ENCODE data around the gene SPCS3. TPM values are rescaled to one million over a fixed set of nuclear protein-coding genes. Genes with fewer than 3 reads are reported as not detected.

The SPCS3 gene
- total RNA-seq, 2 donors from 2014 or later: 160 to 164 TPM

DNA sequence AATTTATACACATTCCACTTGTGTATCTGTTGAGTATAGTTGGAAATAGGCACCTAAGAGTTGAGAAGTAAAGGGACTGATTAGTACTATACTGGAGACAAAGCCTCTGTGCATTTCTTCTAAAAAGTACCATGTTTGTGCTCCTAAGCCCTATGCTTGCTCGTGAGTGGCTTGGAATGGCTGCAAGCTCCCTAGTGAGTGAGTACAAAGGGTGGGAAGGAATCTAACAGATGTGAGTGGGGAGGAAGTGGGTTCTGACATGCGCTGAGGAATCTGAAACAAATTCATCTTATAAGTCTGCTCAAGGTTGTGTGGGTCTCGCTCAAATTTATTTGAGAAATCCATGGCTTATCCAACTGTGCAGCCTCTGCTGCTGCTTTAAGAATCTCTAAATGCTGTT is 13.3 kb downstream of the SPCS3 start:
- TF ChIP-seq, protein P1, sequence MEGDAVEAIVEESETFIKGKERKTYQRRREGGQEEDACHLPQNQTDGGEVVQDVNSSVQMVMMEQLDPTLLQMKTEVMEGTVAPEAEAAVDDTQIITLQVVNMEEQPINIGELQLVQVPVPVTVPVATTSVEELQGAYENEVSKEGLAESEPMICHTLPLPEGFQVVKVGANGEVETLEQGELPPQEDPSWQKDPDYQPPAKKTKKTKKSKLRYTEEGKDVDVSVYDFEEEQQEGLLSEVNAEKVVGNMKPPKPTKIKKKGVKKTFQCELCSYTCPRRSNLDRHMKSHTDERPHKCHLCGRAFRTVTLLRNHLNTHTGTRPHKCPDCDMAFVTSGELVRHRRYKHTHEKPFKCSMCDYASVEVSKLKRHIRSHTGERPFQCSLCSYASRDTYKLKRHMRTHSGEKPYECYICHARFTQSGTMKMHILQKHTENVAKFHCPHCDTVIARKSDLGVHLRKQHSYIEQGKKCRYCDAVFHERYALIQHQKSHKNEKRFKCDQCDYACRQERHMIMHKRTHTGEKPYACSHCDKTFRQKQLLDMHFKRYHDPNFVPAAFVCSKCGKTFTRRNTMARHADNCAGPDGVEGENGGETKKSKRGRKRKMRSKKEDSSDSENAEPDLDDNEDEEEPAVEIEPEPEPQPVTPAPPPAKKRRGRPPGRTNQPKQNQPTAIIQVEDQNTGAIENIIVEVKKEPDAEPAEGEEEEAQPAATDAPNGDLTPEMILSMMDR (conservative IDR thresholded peaks at IDR 0.05): no peak
- peaks cover 16% of the 10 kb centered on the region for H3K4me1 Mint-ChIP-seq
- H3K9me3 ChIP-seq (ENCODE audit: control insufficient read depth, low read length): no peaks in the 10 kb centered on the region
- H3K27ac Mint-ChIP-seq: peak overlapping the region; percentile 40
- H3K4me3 Mint-ChIP-seq: no peak overlapping the region
- no peak overlapping the region for H3K9ac ChIP-seq (ENCODE audit: extremely low read depth, low read length, poor library complexity, severe bottlenecking)
- H3K4me1 ChIP-seq (ENCODE audit: control insufficient read depth, insufficient read depth, low read length): no peaks in the 10 kb centered on the region
- H3K27me3 ChIP-seq (ENCODE audit: control insufficient read depth, insufficient read depth, low read length, poor library complexity, severe bottlenecking): no peaks in the 10 kb centered on the region
- H3K9me3 Mint-ChIP-seq: no peaks in the 10 kb centered on the region
- peaks cover 35% of the 10 kb centered on the region for H3K36me3 ChIP-seq (ENCODE audit: control insufficient read depth, insufficient read depth, low read length)
- 78 to 91% methylated on average over 3 of the region's 3 CpGs for WGBS, 2 experiments (ENCODE audit: insufficient coverage in 1 of 2, insufficient read length in 1 of 2)
- H3K36me3 Mint-ChIP-seq (ENCODE audit: low read depth): peaks cover 30% of the 10 kb centered on the region
- no peak for DNase-seq
- H3K4me3 ChIP-seq (ENCODE audit: low read length): no peak overlapping the region
- H3K27me3 Mint-ChIP-seq (ENCODE audit: insufficient read depth): no peaks in the 10 kb centered on the region
- no peak overlapping the region for H3K27ac ChIP-seq (ENCODE audit: low read depth, low read length)

DNA sequence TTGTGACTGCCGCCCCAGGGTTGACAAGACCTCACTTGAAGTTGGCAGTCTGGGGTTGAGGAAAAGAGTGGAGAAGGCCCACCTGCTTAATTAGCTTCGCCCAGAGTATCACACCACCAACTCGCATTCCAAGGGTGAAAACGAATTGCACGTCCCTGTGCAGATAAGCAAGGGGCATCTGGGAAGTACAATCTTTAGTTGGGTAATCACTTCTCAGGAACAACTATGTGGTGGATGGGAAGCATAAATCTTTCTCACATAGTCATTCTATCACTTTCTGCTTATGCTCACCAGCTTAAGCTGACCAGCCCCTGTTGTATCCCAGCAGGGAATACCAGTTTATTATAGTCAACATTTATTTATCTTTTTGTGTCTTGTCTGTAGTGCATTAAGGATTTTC is 14.3 kb downstream of the SPCS3 start:
- WGBS, 2 experiments (ENCODE audit: insufficient coverage in 1 of 2, insufficient read length in 1 of 2): 94% methylated on average over 5 of the region's 5 CpGs; no CpG with 5 or more reads in 1 of the 2 experiments
- H3K36me3 Mint-ChIP-seq (ENCODE audit: low read depth): peaks cover 25% of the 10 kb centered on the region
- H3K27ac Mint-ChIP-seq: peak overlapping the region; percentile 55
- Histone ChIP-seq H3K27me3 (ENCODE audit: control insufficient read depth, insufficient read depth, low read length, poor library complexity, severe bottlenecking) (no peaks in the 10 kb centered on the region), H3K4me3 (ENCODE audit: low read length) (no peak overlapping the region), H3K27ac (ENCODE audit: low read depth, low read length) (no peak overlapping the region), H3K4me1 (ENCODE audit: control insufficient read depth, insufficient read depth, low read length) (no peaks in the 10 kb centered on the region), H3K9ac (ENCODE audit: extremely low read depth, low read length, poor library complexity, severe bottlenecking) (no peak overlapping the region), H3K36me3 (ENCODE audit: control insufficient read depth, insufficient read depth, low read length) (peaks cover 26% of the 10 kb centered on the region), H3K9me3 (ENCODE audit: control insufficient read depth, low read length) (no peaks in the 10 kb centered on the region)
- no peak overlapping the region for H3K4me3 Mint-ChIP-seq
- no peaks in the 10 kb centered on the region for H3K9me3 Mint-ChIP-seq
- H3K27me3 Mint-ChIP-seq (ENCODE audit: insufficient read depth): no peaks in the 10 kb centered on the region
- H3K4me1 Mint-ChIP-seq: peaks cover 20% of the 10 kb centered on the region
- no peak for DNase-seq
- TF ChIP-seq, protein P1 (conservative IDR thresholded peaks at IDR 0.05): no peak

DNA sequence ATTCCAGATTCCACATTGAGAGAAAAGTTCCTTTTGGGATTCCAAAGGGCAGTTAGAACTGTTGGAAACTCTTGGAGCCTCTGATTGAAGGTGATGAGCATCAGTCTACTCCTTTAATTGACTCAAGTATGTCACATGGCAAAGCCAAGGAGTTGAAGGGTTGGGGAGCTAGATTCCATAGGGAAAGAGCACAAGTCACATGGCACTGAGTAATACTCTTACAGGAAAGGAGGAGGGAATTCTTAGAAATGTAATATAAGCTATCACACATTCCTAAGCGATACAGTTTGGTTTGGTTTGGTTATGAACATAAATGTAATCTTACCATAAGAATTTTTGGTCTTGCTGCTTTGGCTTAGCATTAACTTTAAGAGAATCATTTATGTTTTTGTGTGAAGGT is 15.7 kb downstream of the SPCS3 start:
- H3K4me1 ChIP-seq (ENCODE audit: control insufficient read depth, insufficient read depth, low read length): no peaks in the 10 kb centered on the region
- Mint-ChIP-seq H3K9me3 (no peaks in the 10 kb centered on the region), H3K4me3 (no peak overlapping the region), H3K4me1 (peaks cover 28% of the 10 kb centered on the region), H3K27ac (no peak overlapping the region), H3K27me3 (ENCODE audit: insufficient read depth) (no peaks in the 10 kb centered on the region), H3K36me3 (ENCODE audit: low read depth) (peaks cover 18% of the 10 kb centered on the region)
- H3K27me3 ChIP-seq (ENCODE audit: control insufficient read depth, insufficient read depth, low read length, poor library complexity, severe bottlenecking): no peaks in the 10 kb centered on the region
- 100% methylated on average over 1 of the region's 1 CpG; no CpG with 5 or more reads in 1 of the 2 experiments for WGBS, 2 experiments (ENCODE audit: insufficient coverage in 1 of 2, insufficient read length in 1 of 2)
- no peak overlapping the region for H3K4me3 ChIP-seq (ENCODE audit: low read length)
- H3K9ac ChIP-seq (ENCODE audit: extremely low read depth, low read length, poor library complexity, severe bottlenecking): no peak overlapping the region
- DNase-seq: no peak
- no peaks in the 10 kb centered on the region for H3K9me3 ChIP-seq (ENCODE audit: control insufficient read depth, low read length)
- no peak overlapping the region for H3K27ac ChIP-seq (ENCODE audit: low read depth, low read length)
- TF ChIP-seq, protein P1 (conservative IDR thresholded peaks at IDR 0.05): no peak
- H3K36me3 ChIP-seq (ENCODE audit: control insufficient read depth, insufficient read depth, low read length): peaks cover 12% of the 10 kb centered on the region
